ENCODE measurements around the gene NOS1AP. TPM values are rescaled to one million over a fixed set of nuclear protein-coding genes. Genes with fewer than 3 reads are reported as not detected.

The NOS1AP gene
- total RNA-seq: 1 to 10 TPM; 3.5 to 4.8 TPM
- 1 to 10 TPM in 1 of 2 donors, under 1 TPM in 1; 0.97 to 2.6 TPM for polyA plus RNA-seq
- long read RNA-seq, donor 1, full-length matches to known transcripts: 1 of 4 reads
- long read RNA-seq, donor 1, partial matches to known transcripts: 0 of 4 reads
- long read RNA-seq, donor 1, other reads (novel, unspliced or antisense): 3 of 4 reads
- long read RNA-seq, donor 2, full-length matches to known transcripts: 2 of 4 reads
- long read RNA-seq, donor 2, partial matches to known transcripts: 1 of 4 reads
- long read RNA-seq, donor 2, other reads (novel, unspliced or antisense): 1 of 4 reads

- H3K9me3 ChIP-seq (ENCODE audit: control insufficient read depth, low read length): no peaks in the 10 kb centered on the region
- H3K4me3 ChIP-seq (ENCODE audit: low read length in 2 of 2): peak within 1 kb of the TSS; percentile 48 to 63
- no peak within 1 kb of the TSS for H3K27ac ChIP-seq (ENCODE audit: low read depth in 1 of 2, low read length in 2 of 2)
- DNase-seq (peak; percentile 84 to 94), ATAC-seq (ENCODE audit: low FRiP score) (peak; percentile 94)
- 0 to 1% methylated on average over 46 to 95 of the region's 95 CpGs for WGBS, 2 donors
- H3K27me3 ChIP-seq (ENCODE audit: control insufficient read depth in 1 of 2, insufficient read depth in 2 of 2, low read length in 1 of 2): no peaks in the 10 kb centered on the region
- intact Hi-C loops (cut with DNase I): loop anchor here in 1 of 2 donors (5.0 kb wide), 1 partner anchor 138 kb away; no protein-coding TSS in a partner anchor
- peaks cover 0 to under 1% of the 10 kb centered on the region in 2 donors for H3K36me3 ChIP-seq (ENCODE audit: control insufficient read depth in 1 of 2, insufficient read depth in 2 of 2, low read length in 1 of 2)
- H3K4me1 ChIP-seq (ENCODE audit: control insufficient read depth in 1 of 2, insufficient read depth in 2 of 2, low read length in 2 of 2): peaks cover 0 to 5% of the 10 kb centered on the region in 2 donors
Observed at GRCh38 chr1:162069334-162070093, at the start of gene NOS1AP. Gene NOS1AP (plus strand): TSS chr1:162069691. CDS start chr1:162070178, 487 bp downstream.

GRCh38 chr1:162020150-162020549 is 49.3 kb upstream of the NOS1AP start:
- H3K27ac ChIP-seq (ENCODE audit: low read depth in 1 of 2, low read length in 2 of 2): peak overlapping the region in 1 of 2 donors; percentile 80
- WGBS, 2 donors: 3 to 4% methylated on average over 2 of the region's 2 CpGs

GRCh38 chr1:162021124-162021523 is 48.4 kb upstream of the NOS1AP start:
- WGBS, 2 donors: 1 to 6% methylated on average over 4 of the region's 4 CpGs
- Histone ChIP-seq H3K36me3 (ENCODE audit: control insufficient read depth in 1 of 2, insufficient read depth in 2 of 2, low read length in 1 of 2) (no peaks in the 10 kb centered on the region), H3K4me1 (ENCODE audit: control insufficient read depth in 1 of 2, insufficient read depth in 2 of 2, low read length in 2 of 2) (peaks cover 8 to 17% of the 10 kb centered on the region in 2 donors), H3K27me3 (ENCODE audit: control insufficient read depth in 1 of 2, insufficient read depth in 2 of 2, low read length in 1 of 2) (no peaks in the 10 kb centered on the region), H3K27ac (ENCODE audit: low read depth in 1 of 2, low read length in 2 of 2) (peak overlapping the region; percentile 63 to 86), H3K4me3 (ENCODE audit: low read length in 2 of 2) (no peak overlapping the region), H3K9me3 (ENCODE audit: control insufficient read depth, low read length) (no peaks in the 10 kb centered on the region)
- DNase-seq: no peak
- ATAC-seq (ENCODE audit: low FRiP score): no peak
- intact Hi-C loops (cut with DNase I): loop anchor here (2.0 to 5.0 kb wide), 3 partner anchors 58 to 114 kb away; no protein-coding TSS in a partner anchor

More at GRCh38 chr1:162020150-162020549, 49.3 kb upstream of the NOS1AP start:
- Histone ChIP-seq H3K36me3 (ENCODE audit: control insufficient read depth in 1 of 2, insufficient read depth in 2 of 2, low read length in 1 of 2) (no peaks in the 10 kb centered on the region), H3K27me3 (ENCODE audit: control insufficient read depth in 1 of 2, insufficient read depth in 2 of 2, low read length in 1 of 2) (no peaks in the 10 kb centered on the region), H3K9me3 (ENCODE audit: control insufficient read depth, low read length) (no peaks in the 10 kb centered on the region), H3K4me1 (ENCODE audit: control insufficient read depth in 1 of 2, insufficient read depth in 2 of 2, low read length in 2 of 2) (peaks cover 8 to 17% of the 10 kb centered on the region in 2 donors), H3K4me3 (ENCODE audit: low read length in 2 of 2) (no peak overlapping the region)
- ATAC-seq (ENCODE audit: low FRiP score) (peak; percentile 58), DNase-seq (no peak)
- intact Hi-C loops (cut with DNase I): loop anchor here (2.0 to 5.0 kb wide), 3 partner anchors 57 to 113 kb away; no protein-coding TSS in a partner anchor

GRCh38 chr1:162022626-162023025 is 46.9 kb upstream of the NOS1AP start:
- no peak for DNase-seq
- Histone ChIP-seq H3K27ac (ENCODE audit: low read depth in 1 of 2, low read length in 2 of 2) (peak overlapping the region in 1 of 2 donors; percentile 65), H3K36me3 (ENCODE audit: control insufficient read depth in 1 of 2, insufficient read depth in 2 of 2, low read length in 1 of 2) (no peaks in the 10 kb centered on the region), H3K4me1 (ENCODE audit: control insufficient read depth in 1 of 2, insufficient read depth in 2 of 2, low read length in 2 of 2) (peaks cover 8 to 17% of the 10 kb centered on the region in 2 donors), H3K27me3 (ENCODE audit: control insufficient read depth in 1 of 2, insufficient read depth in 2 of 2, low read length in 1 of 2) (no peaks in the 10 kb centered on the region), H3K4me3 (ENCODE audit: low read length in 2 of 2) (peak overlapping the region; percentile 23 to 70), H3K9me3 (ENCODE audit: control insufficient read depth, low read length) (no peaks in the 10 kb centered on the region)
- intact Hi-C loops (cut with DNase I): loop anchor here in 1 of 2 donors (5.0 kb wide), 2 partner anchors 60 to 115 kb away; no protein-coding TSS in a partner anchor
- no peak for ATAC-seq (ENCODE audit: low FRiP score)
- 28 to 30% methylated on average over 9 of the region's 9 CpGs for WGBS, 2 donors

- H3K36me3 ChIP-seq (ENCODE audit: control insufficient read depth in 1 of 2, insufficient read depth in 2 of 2, low read length in 1 of 2): no peaks in the 10 kb centered on the region
- DNase-seq (no peak), ATAC-seq (ENCODE audit: low FRiP score) (peak; percentile 17)
- peaks cover 8 to 17% of the 10 kb centered on the region in 2 donors for H3K4me1 ChIP-seq (ENCODE audit: control insufficient read depth in 1 of 2, insufficient read depth in 2 of 2, low read length in 2 of 2)
- WGBS, 2 donors: 2 to 7% methylated on average over 20 of the region's 20 CpGs
- peak overlapping the region in 1 of 2 donors; percentile 20 for H3K27ac ChIP-seq (ENCODE audit: low read depth in 1 of 2, low read length in 2 of 2)
- H3K9me3 ChIP-seq (ENCODE audit: control insufficient read depth, low read length): no peaks in the 10 kb centered on the region
- H3K4me3 ChIP-seq (ENCODE audit: low read length in 2 of 2): peak overlapping the region; percentile 23 to 70
- no peaks in the 10 kb centered on the region for H3K27me3 ChIP-seq (ENCODE audit: control insufficient read depth in 1 of 2, insufficient read depth in 2 of 2, low read length in 1 of 2)
- intact Hi-C loops (cut with DNase I): loop anchor here in 1 of 2 donors (5.0 kb wide), 2 partner anchors 61 to 116 kb away; no protein-coding TSS in a partner anchor
Observed at GRCh38 chr1:162023181-162023546, 46.3 kb upstream of the NOS1AP start.

- peaks cover 6 to 17% of the 10 kb centered on the region in 2 donors for H3K4me1 ChIP-seq (ENCODE audit: control insufficient read depth in 1 of 2, insufficient read depth in 2 of 2, low read length in 2 of 2)
- no peaks in the 10 kb centered on the region for H3K27me3 ChIP-seq (ENCODE audit: control insufficient read depth in 1 of 2, insufficient read depth in 2 of 2, low read length in 1 of 2)
- 1% methylated on average over 73 to 85 of the region's 85 CpGs for WGBS, 2 donors
- peak; percentile 86 for ATAC-seq (ENCODE audit: low FRiP score)
- intact Hi-C loops (cut with DNase I): loop anchor here in 1 of 2 donors (5.0 kb wide), 2 partner anchors 62 to 117 kb away; no protein-coding TSS in a partner anchor
- H3K27ac ChIP-seq (ENCODE audit: low read depth in 1 of 2, low read length in 2 of 2): peak within 1 kb of the TSS in 1 of 2 donors; percentile 65
- H3K36me3 ChIP-seq (ENCODE audit: control insufficient read depth in 1 of 2, insufficient read depth in 2 of 2, low read length in 1 of 2): no peaks in the 10 kb centered on the region
- H3K9me3 ChIP-seq (ENCODE audit: control insufficient read depth, low read length): no peaks in the 10 kb centered on the region
- DNase-seq: peak; percentile 90 to 93
- peak within 1 kb of the TSS; percentile 23 to 70 for H3K4me3 ChIP-seq (ENCODE audit: low read length in 2 of 2)
Observed at GRCh38 chr1:162023547-162024501, 45.7 kb upstream of the NOS1AP start, which contains the start of gene OLFML2B. Gene OLFML2B (minus strand): TSS chr1:162023869. CDS start chr1:162023430, 439 bp downstream.

GRCh38 chr1:162025541-162025940 is 44.0 kb upstream of the NOS1AP start:
- Histone ChIP-seq H3K27ac (ENCODE audit: low read depth in 1 of 2, low read length in 2 of 2) (no peak overlapping the region), H3K4me3 (ENCODE audit: low read length in 2 of 2) (no peak overlapping the region), H3K4me1 (ENCODE audit: control insufficient read depth in 1 of 2, insufficient read depth in 2 of 2, low read length in 2 of 2) (peaks cover 0 to 11% of the 10 kb centered on the region in 2 donors), H3K9me3 (ENCODE audit: control insufficient read depth, low read length) (no peaks in the 10 kb centered on the region), H3K36me3 (ENCODE audit: control insufficient read depth in 1 of 2, insufficient read depth in 2 of 2, low read length in 1 of 2) (no peaks in the 10 kb centered on the region), H3K27me3 (ENCODE audit: control insufficient read depth in 1 of 2, insufficient read depth in 2 of 2, low read length in 1 of 2) (no peaks in the 10 kb centered on the region)
- WGBS, 2 donors: 88 to 95% methylated on average over 2 of the region's 2 CpGs
- ATAC-seq (ENCODE audit: low FRiP score): no peak
- DNase-seq: no peak
- intact Hi-C loops (cut with DNase I): no loop called here

Measured in aorta (tissue), 5 donors.